Sigmoid colon (tissue), 7 donors: ENCODE data around the gene L1TD1. TPM values are rescaled to one million over a fixed set of nuclear protein-coding genes. Genes with fewer than 3 reads are reported as not detected.

ENCODE experiments used
- DNase-seq: peaks from one replicate; pipeline ENCODE4 v3.0.0-alpha.2; 2019
- H3K27ac ChIP-seq, 4 donors: fragments of 200-600 bp; sonication (generic); one replicate each; pipeline ENCODE4 v1.5.1; 2016 to 2019; ENCODE audit warnings: mild to moderate bottlenecking in 1 of 4
- H3K27me3 ChIP-seq, 3 donors: fragments of 200-600 bp; sonication (generic); one replicate each; pipeline ENCODE4 v1.5.1; 2019; ENCODE audit warnings: mild to moderate bottlenecking in 1 of 3
- H3K36me3 ChIP-seq, 4 donors: fragments of 200-600 bp; sonication (generic); one replicate each; pipeline ENCODE4 v1.5.1; 2016 to 2019
- H3K4me1 ChIP-seq, 4 donors: fragments of 200-600 bp; sonication (generic); one replicate each; pipeline ENCODE4 v1.5.1; 2017 to 2019
- H3K4me3 ChIP-seq, 4 donors: fragments of 200-600 bp; sonication (generic); one replicate each; pipeline ENCODE4 v1.5.1; 2017 to 2019; ENCODE audit warnings: mild to moderate bottlenecking in 2 of 4, moderate library complexity in 1 of 4
- H3K9me3 ChIP-seq, 4 donors: fragments of 200-600 bp in 3 of 4; sonication (generic) in 3 of 4; one replicate each; pipeline versions ENCODE4 v1.5.1 to v1.6.1; 2013 to 2019
- EP300 ChIP-seq, 4 donors: sonication (generic); formaldehyde crosslinking; IDR thresholded peaks; one replicate each; pipeline ENCODE4 v1.6.1; 2017; ENCODE audit warnings: antibody characterized with exemption in 4 of 4
- POLR2A ChIP-seq, 2 donors: fragments of 450-650 bp; IDR thresholded peaks; one replicate each; pipeline ENCODE4 v1.6.1; 2016; ENCODE audit warnings: antibody characterized with exemption in 2 of 2, mild to moderate bottlenecking in 2 of 2, moderate library complexity in 2 of 2
- POLR2AphosphoS5 ChIP-seq, 4 donors: sonication (generic); formaldehyde crosslinking; IDR thresholded peaks; one replicate each; pipeline ENCODE4 v1.6.1; 2017; ENCODE audit warnings: antibody characterized with exemption in 4 of 4
- WGBS, 2 donors: extraction: QIAGEN DNeasy Blood & Tissue Kit; methylation state at CpG; one replicate each; pipeline ENCODE4 v1.1.7; 2013; 5-methylcytosine and 5-hydroxymethylcytosine counted together
- intact Hi-C: fragments of 100-400 bp; cut with DNase I; formaldehyde crosslinking; loops from one replicate; pipeline ENCODE4 v1.15.1; 2023
- polyA plus RNA-seq, 3 donors: library from polyadenylated mRNA; stranded (reverse); fragments of 200-250 nt; gene quantifications; one replicate each; pipeline ENCODE4 v1.2.3, GENCODE V29; 2013
- total RNA-seq, 4 donors: library from RNA; depleted of rRNA; stranded (reverse); fragments of >200 nt; gene quantifications; one replicate each; pipeline ENCODE4 v1.1.0, GENCODE V29; 2016
- TF ChIP-seq, protein P1 (sequence below), 4 experiments: fragments of 450-650 bp in 3 of 4; fragments of 200-600 bp in 1 of 4; IDR thresholded peaks; one replicate each; pipeline ENCODE4 v1.5.1; 2016 to 2019; ENCODE audit warnings: antibody characterized with exemption in 4 of 4, mild to moderate bottlenecking in 3 of 4, moderate library complexity in 2 of 4
- donor health status: healthy with polysubstance abuse.
- donor health status: Bipolar disorder and iron deficiency.
- donor health status: healthy.

L1TD1 gene
- total and polyA plus RNA-seq, 7 donors = under 0.01 to 8.0 (median 1.4) TPM; not detected in 1

DNA sequence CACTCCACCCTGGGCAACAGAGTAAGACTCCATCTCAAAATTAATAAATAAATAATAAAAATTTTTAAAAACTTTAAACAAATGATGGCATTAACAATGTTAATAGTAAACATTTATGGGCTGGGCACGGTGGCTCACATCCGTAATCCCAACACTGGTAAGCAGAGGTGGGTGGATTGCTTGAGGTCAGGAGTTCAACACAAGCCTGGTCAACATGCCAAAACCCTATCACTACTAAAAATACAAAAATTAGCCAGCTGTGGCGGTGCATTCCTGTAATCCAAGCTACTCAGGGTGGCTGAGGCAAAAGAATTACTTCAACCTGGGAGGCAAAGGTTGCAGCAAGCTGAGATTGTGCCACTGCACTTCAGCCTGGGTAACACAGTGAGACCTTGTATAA, 9.0 kb upstream of the L1TD1 start:
- Histone ChIP-seq H3K27ac (no peak overlapping the region), H3K4me1 (no peaks in the 10 kb centered on the region), H3K27me3 (no peaks in the 10 kb centered on the region), H3K4me3 (no peak overlapping the region), H3K9me3 (no peaks in the 10 kb centered on the region), H3K36me3 (no peaks in the 10 kb centered on the region)
- intact Hi-C loops = no loop called here
- no peak for DNase-seq
- 42 to 78% methylated on average over 3 of the region's 3 CpGs for whole genome bisulfite sequencing, 2 donors
- no peak for TF ChIP-seq POLR2AphosphoS5 (IDR thresholded peaks at IDR 0.05)
- TF ChIP-seq, protein P1, sequence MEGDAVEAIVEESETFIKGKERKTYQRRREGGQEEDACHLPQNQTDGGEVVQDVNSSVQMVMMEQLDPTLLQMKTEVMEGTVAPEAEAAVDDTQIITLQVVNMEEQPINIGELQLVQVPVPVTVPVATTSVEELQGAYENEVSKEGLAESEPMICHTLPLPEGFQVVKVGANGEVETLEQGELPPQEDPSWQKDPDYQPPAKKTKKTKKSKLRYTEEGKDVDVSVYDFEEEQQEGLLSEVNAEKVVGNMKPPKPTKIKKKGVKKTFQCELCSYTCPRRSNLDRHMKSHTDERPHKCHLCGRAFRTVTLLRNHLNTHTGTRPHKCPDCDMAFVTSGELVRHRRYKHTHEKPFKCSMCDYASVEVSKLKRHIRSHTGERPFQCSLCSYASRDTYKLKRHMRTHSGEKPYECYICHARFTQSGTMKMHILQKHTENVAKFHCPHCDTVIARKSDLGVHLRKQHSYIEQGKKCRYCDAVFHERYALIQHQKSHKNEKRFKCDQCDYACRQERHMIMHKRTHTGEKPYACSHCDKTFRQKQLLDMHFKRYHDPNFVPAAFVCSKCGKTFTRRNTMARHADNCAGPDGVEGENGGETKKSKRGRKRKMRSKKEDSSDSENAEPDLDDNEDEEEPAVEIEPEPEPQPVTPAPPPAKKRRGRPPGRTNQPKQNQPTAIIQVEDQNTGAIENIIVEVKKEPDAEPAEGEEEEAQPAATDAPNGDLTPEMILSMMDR (IDR thresholded peaks at IDR 0.05) = no peak
- no peak for TF ChIP-seq EP300 (IDR thresholded peaks at IDR 0.05)
- no peak for TF ChIP-seq POLR2A (IDR thresholded peaks at IDR 0.05)

DNA sequence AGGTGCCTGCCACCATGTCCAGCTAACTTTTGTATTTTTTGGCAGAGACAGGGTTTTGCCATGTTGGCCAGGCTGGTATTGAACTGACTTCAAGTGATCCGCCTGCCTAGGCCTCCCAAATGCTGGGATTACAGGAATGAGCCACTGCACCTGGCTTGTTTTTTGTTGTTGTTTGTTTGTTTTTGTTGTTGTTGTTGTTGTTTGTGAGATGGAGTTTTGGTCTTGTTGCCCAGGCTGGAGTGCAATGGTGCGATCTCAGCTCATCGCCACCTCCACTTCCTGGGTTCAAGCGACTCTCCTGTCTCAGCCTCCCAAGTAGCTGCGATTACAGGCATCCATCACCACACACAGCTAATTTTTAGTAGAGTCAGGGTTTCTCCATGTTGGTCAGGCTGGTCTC, 7.1 kb upstream of the L1TD1 start:
- no peaks in the 10 kb centered on the region for H3K36me3 ChIP-seq
- H3K4me1 ChIP-seq = no peaks in the 10 kb centered on the region
- TF ChIP-seq, protein P1 (IDR thresholded peaks at IDR 0.05) = no peak
- TF ChIP-seq EP300 (IDR thresholded peaks at IDR 0.05) = no peak
- no peak for TF ChIP-seq POLR2A (IDR thresholded peaks at IDR 0.05)
- TF ChIP-seq POLR2AphosphoS5 (IDR thresholded peaks at IDR 0.05) = no peak
- WGBS, 2 donors = 98 to 99% methylated on average over 5 of the region's 5 CpGs
- intact Hi-C loops = no loop called here
- no peak for DNase-seq
- no peaks in the 10 kb centered on the region for H3K27me3 ChIP-seq
- H3K9me3 ChIP-seq = no peaks in the 10 kb centered on the region
- no peak overlapping the region for H3K27ac ChIP-seq
- H3K4me3 ChIP-seq = no peak overlapping the region

DNA sequence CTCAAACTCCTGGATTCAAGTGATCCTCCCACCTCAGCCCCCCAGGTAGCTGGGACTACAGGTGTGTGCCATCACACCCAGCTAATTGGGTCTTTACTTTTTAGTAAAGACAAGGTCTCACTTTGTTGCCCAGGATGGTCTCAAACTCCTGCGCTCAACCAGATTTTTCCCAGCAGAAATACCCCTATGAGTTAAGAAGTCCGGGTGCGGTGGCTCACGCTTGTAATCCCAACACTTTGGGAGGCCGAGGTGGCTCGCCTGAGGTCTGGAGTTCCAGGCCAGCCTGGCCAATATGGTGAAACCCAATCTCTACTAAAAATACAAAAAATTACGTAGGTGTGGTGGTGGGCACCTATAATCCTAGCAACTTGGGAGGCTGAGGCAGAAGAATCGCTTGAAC, 6.5 kb upstream of the L1TD1 start:
- Histone ChIP-seq H3K27ac (no peak overlapping the region), H3K36me3 (no peaks in the 10 kb centered on the region), H3K27me3 (no peaks in the 10 kb centered on the region), H3K9me3 (no peaks in the 10 kb centered on the region), H3K4me3 (no peak overlapping the region), H3K4me1 (no peaks in the 10 kb centered on the region)
- TF ChIP-seq, protein P1 (IDR thresholded peaks at IDR 0.05) = no peak
- no peak for TF ChIP-seq POLR2AphosphoS5 (IDR thresholded peaks at IDR 0.05)
- TF ChIP-seq POLR2A (IDR thresholded peaks at IDR 0.05) = no peak
- no peak for TF ChIP-seq EP300 (IDR thresholded peaks at IDR 0.05)
- WGBS, 2 donors = 96 to 98% methylated on average over 8 of the region's 8 CpGs
- no peak for DNase-seq
- intact Hi-C loops = no loop called here

DNA sequence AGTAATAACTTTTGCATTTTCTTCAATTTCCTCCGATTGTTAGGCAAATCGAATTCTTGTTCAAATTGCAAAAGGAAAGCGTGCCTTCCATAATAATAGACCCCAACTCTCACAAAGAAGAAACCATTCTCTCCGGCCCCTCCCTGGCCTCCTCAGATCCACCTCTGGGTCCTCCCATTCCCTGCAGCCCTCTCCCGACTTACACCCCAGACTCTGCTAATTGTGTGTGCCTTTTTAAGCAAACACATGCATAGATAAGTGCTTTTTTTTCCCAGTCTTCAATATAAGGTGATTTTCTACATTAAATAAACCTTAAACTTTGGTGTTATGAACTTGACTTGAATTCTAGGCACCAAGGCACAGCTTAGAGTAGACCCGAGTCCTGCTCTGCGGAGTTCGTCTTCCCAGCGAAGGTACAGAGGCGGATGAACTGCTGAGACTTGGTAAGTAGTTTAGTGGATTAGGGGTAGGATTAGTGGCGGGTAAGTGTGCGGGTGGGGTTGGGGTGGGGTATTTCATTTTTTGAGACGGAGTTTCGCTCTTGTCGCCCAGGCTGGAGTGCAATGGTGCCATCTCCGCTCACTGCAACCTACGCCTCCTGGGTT, 1.5 kb downstream of the L1TD1 start:
- TF ChIP-seq POLR2A (IDR thresholded peaks at IDR 0.05) (no peak), EP300 (IDR thresholded peaks at IDR 0.05) (no peak), POLR2AphosphoS5 (IDR thresholded peaks at IDR 0.05) (no peak)
- TF ChIP-seq, protein P1 (IDR thresholded peaks at IDR 0.05) = no peak
- H3K4me3 ChIP-seq = no peak overlapping the region
- intact Hi-C loops = no loop called here
- peaks cover 3 to 42% (median 3%) of the 10 kb centered on the region in 3 donors for H3K27me3 ChIP-seq
- no peaks in the 10 kb centered on the region for H3K4me1 ChIP-seq
- no peak for DNase-seq
- no peaks in the 10 kb centered on the region for H3K36me3 ChIP-seq
- H3K27ac ChIP-seq = no peak overlapping the region
- WGBS, 2 donors = 75 to 85% methylated on average over 17 of the region's 17 CpGs
- H3K9me3 ChIP-seq = no peaks in the 10 kb centered on the region
